HG02938 (cell line): ENCODE results near the gene FOXK2.

Experiments used
- ATAC-seq: cut with Tn5 transposase; IDR thresholded peaks from one replicate; pipeline ENCODE4 v1.9.1; 2021; ENCODE audit warnings: mild to moderate bottlenecking, moderate library complexity; ENCODE audit not compliant: unreplicated experiment

FOXK2 gene

GRCh38 chr17:82601447-82602000 is 82.0 kb downstream of the FOXK2 start:
- ATAC-seq = no peak

DNA sequence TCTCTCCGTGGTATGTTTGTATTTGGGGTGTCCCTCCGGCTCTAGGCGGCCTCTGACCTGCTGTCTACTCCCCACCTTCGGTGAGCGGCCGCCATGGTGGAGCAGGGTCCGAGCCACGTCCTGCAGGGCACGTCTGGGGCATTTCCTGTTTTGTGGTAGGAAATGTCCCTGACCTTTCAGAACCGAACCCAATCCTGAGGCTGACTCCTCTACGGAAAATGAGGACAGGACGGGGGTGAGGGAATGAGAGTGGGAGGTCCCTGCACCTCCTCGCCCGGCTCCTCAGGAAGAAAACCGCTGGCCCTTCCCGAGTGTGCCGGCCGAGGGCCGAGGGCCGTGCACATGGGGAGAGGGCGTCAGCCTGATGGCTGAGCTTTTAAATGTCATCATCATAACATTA is 83.0 kb downstream of the FOXK2 start:
- ATAC-seq = no peak

DNA sequence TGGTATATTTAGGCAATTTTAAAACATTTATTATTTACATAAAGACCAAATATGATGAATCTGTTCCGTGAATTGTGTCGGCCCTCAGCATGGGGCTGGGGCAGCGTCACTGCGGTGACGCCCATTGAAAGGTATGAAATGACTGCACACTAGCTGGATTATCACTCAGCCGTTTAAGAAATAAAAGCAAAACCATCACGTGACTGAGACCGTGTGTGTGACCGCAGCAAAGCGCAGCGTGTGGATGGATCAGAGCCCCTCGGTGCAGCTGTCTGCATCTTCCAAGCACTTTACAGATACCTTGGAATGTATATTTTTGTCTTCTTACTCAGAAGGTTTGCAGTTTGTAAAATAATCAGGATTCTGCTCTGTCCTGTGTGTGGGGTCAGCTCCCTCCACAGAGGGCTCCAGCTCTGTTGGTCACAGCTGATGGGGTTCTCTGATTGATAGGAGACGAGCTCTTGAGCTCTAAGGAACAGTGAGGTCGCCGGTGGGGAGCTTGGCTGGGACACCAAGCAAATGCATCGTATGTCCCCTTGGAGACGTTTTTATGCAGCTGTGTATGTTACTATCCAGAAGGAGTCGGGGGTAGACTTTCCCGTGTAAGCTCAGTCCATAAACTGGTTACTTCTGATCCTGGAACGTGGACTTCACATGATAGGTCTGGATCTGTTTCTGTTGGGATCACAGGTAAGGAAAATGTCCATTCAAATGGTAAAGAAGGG is 83.6 kb downstream of the FOXK2 start:
- no peak for ATAC-seq

- ATAC-seq = no peak
Observed at GRCh38 chr17:82603981-82604448, 84.5 kb downstream of the FOXK2 start.

DNA sequence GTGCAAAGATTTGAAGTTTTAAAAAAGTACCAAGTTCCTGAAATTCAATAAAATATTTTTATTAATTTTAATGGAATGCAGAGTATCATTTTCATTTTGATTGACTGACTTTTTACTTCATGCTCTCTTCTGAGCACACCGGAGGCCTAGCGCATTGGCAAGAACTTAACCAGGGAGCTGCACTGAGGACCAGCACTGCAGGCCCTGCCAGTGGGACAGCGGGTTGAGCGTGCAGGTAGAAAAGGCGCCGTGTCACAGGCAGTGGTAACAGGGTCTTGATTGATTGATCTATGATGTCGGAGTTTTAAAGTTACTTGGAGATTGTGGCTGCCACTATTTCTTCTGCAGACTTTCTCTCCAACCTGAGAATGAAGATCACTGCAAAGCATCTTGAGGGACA is 85.0 kb downstream of the FOXK2 start:
- ATAC-seq = no peak

DNA sequence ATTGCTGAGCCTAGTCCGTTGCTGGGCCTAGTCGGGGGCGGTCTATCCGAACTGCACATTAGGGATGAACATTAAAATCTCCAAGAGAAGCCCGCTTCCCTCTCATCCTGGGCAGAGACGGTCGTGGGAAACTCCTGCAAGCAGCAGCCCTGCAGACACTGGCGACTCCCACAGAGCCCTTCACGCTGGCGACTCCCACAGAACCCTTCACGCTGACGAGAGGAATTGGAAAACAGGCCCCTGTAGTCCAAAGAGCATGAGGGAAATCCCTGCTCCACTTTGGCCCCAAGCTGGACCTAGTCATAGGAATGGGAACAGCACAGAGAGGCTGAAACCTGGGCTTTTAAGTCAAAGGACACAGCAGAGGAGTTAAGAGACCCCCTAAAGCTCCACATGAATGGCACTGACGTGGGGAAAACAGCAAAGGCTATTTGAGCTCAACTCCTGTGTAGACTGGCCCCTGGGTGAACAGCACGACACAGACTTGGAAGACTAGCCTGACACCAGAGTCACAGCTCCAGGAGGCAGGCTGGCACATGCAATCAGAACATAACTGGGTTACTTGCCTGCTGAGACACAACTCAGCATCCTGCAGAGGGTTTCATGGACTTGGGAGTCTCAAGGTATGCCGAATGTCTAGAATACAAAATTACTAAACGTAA is 86.5 kb downstream of the FOXK2 start:
- ATAC-seq = no peak

GRCh38 chr17:82608816-82609215 is 89.3 kb downstream of the FOXK2 start:
- no peak for ATAC-seq

GRCh38 chr17:82609655-82610054 is 90.1 kb downstream of the FOXK2 start:
- ATAC-seq = no peak

- no peak for ATAC-seq
Observed at GRCh38 chr17:82611140-82612058, 91.9 kb downstream of the FOXK2 start.

GRCh38 chr17:82613283-82614094 is 94.0 kb downstream of the FOXK2 start:
- no peak for ATAC-seq

DNA sequence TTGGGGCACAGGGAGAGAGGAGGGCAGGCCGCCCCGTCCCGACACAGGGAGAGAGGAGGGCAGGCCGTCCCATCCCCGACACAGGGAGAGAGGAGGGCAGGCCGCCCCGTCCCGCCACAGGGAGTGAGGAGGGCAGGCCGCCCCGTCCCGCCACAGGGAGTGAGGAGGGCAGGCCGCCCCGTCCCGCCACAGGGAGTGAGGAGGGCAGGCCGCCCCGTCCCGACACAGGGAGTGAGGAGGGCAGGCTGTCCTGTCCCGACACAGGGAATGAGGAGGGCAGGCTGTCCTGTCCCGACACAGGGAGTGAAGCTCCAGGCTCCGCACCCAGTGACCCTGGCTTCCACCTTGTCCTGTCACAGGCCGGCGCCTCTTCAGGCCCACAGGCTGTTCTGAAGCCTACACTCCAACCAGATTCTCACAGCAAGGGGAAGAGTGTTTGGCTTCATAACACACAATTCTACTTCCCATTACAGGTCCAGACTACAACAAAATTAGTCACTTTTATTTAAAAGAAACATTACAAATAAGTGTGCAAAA is 94.6 kb downstream of the FOXK2 start:
- ATAC-seq = no peak

DNA sequence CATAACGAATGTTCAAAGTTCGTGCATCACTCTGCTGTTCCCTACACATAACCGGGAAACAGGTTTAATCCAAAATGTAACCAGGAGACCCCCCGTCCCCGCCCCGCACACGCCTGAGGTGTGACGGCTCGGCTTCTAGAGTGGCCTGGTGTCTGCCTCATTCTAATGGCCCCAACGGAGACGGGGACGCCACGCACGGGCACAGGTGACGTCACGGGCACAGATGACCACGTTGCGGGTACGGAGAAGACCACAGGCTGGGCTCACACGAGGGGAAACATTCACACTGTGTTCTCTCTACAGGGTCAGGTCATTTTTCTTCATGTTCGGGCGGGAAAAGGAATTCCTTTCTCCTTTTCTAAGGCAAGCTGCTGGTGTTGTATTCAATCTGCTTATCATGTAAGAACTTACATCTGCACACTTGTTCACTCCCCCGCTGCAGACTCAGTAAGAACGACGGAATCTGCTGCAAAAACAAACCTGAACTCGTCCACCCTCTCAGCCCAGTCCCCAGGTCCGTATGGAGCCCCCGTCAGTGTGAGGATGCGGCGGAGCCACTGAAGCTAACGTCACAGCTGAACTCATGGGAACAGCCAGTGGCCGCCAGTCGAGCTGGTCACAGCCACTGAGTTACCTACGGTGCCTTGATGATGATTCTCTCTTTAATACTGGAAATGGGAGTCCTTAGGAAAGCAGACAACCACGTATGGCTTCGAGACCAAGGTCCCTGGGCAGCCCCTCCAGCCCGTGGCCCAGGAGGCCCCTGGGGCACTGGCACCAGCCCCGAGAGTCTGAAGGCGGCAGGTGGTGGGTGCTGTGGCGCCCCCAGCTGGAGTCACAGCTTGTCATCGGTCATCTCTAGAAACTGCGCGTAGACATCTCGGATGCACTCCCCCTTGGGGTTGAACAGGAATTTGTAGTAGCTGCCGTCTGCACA is 95.8 kb downstream of the FOXK2 start:
- no peak for ATAC-seq

GRCh38 chr17:82616021-82616711 is 96.6 kb downstream of the FOXK2 start:
- no peak for ATAC-seq

- ATAC-seq = no peak
Observed at GRCh38 chr17:82619211-82619610, 99.7 kb downstream of the FOXK2 start.

DNA sequence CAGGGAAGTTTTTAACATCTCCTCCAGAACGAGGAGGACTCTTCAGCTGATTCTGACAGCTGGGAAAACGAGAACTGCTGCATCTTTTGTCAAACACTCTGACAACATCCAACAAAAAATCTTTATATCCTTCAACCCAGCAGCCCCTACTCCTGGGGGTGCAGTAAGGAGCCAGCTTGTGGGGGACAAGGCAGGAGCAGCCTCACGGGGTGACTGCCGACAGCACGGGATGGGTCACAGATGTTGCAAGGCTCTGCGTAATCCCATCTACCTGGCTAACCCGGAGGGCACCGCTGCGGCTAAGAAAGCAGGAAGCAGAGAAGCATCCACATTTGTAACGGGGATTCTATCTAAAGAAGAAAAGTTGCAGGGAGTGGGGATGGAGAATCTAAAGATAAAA is 100.1 kb downstream of the FOXK2 start:
- ATAC-seq = no peak

- ATAC-seq = no peak
Observed at GRCh38 chr17:82623707-82624106, 104.2 kb downstream of the FOXK2 start.

DNA sequence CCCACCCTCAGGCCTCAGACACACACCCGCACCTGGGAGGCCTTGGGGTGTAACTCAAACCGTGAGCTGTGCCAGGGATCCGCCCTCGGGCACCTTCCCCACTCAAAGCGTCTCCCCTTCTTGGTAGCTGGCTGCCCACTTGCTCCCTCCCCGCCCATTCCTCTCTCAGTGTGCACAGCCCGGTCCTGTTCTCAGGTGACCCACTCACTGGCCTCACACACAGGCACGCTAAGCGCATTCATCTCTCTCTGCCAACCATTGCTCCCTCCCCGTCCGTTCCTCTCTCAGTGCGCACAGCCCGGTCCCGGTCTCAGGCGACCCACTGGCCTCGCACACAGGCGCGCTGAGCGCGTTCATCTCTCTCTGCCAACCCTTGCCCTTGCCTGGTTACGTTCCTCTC is 107.9 kb downstream of the FOXK2 start:
- no peak for ATAC-seq

- ATAC-seq = no peak
Observed at GRCh38 chr17:82629748-82630147, 110.2 kb downstream of the FOXK2 start.
